ENCODE data around the gene PUS10.

Gene PUS10

DNA sequence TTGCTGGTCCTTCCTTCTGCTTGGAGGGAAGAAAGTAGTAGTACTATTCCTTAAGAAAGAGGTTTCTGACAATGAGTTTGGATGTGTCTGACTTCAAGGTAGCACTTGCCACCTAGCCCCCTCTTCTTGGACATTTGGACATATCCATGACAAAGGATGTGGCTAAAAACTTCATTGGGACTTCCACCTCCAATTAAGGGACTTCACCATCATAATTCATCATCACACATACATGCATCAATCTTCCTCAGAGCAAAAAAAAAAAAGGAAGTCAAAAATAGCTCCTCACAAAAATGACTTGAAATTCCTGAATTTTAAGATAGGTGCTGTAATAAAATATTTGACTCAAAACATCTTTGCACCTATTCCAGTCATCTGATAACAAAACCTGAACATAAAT lies 23.9 kb downstream of the PUS10 start:
- H3K4me2 ChIP-seq (ENCODE audit: insufficient read depth, low read length, poor library complexity, severe bottlenecking): no peak overlapping the region
- H3K23ac ChIP-seq (ENCODE audit: low read depth, low read length, poor library complexity): no peak overlapping the region
- no peak overlapping the region for H2BK12ac ChIP-seq (ENCODE audit: low read length)
- H3K4ac ChIP-seq (ENCODE audit: low read length): no peak overlapping the region
- no peak overlapping the region for H2BK120ac ChIP-seq (ENCODE audit: low read depth, low read length)
- H2AK5ac ChIP-seq (ENCODE audit: low read depth, low read length): no peak overlapping the region
- no peak overlapping the region for H3K18ac ChIP-seq (ENCODE audit: low read length)
- H3K27ac ChIP-seq (replicated peaks; ENCODE audit: low read length): no peak overlapping the region
- H3K36me3 ChIP-seq (replicated peaks in 1 of 2; ENCODE audit: control insufficient read depth in 2 of 2, insufficient read depth in 2 of 2, low read length in 2 of 2): no peaks in the 10 kb centered on the region
- DNase-seq (ENCODE audit: low spot score): no peak
- H3K79me1 ChIP-seq (ENCODE audit: low read depth, low read length): no peaks in the 10 kb centered on the region
- no peaks in the 10 kb centered on the region for H3K27me3 ChIP-seq (ENCODE audit: control insufficient read depth in 3 of 3, insufficient read depth in 3 of 3, low read depth in 1 of 3, low read length in 3 of 3)
- H3K4me1 ChIP-seq (ENCODE audit: control insufficient read depth in 2 of 2, insufficient read depth in 1 of 2, low read depth in 1 of 2, low read length in 2 of 2): no peaks in the 10 kb centered on the region
- H3K9ac ChIP-seq (ENCODE audit: low read depth, low read length, poor library complexity): no peak overlapping the region
- H3K4me3 ChIP-seq (ENCODE audit: low read length in 2 of 2): no peak overlapping the region
- no peak overlapping the region for H2BK15ac ChIP-seq (ENCODE audit: low read length)
- peaks cover 0 to 16% of the 10 kb centered on the region in 2 donors for H3K9me3 ChIP-seq (replicated peaks in 1 of 2; ENCODE audit: control insufficient read depth in 2 of 2, insufficient read depth in 1 of 2, low read depth in 1 of 2, low read length in 2 of 2)
- no peak overlapping the region for H4K8ac ChIP-seq (ENCODE audit: low read depth, low read length)
- H3K14ac ChIP-seq (ENCODE audit: low read length): no peak overlapping the region
- no peak overlapping the region for H4K91ac ChIP-seq (ENCODE audit: low read depth, low read length, poor library complexity)
- no peak overlapping the region for H2BK5ac ChIP-seq (ENCODE audit: low read length)
- H2AFZ ChIP-seq (ENCODE audit: low read length): no peak overlapping the region

DNA sequence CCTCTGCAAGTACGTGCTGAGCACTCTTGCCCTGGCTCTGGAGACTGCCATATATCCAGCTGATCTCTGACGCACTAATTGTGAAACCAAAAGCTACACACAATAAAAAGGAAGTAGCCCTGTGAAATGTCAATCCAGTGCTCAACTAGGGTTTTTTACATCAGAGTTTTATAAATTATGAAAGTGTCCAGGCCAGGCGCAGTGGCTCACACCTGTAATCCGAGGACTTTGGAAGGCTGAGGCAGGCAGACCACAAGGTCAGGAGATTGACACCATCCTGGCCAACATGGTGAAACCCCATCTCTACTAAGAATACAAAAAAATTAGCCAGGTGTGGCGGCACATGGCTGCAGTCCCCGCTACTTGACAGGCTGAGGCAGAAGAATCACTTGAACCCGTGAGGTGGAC lies 25.1 kb downstream of the PUS10 start:
- Histone ChIP-seq H4K8ac (ENCODE audit: low read depth, low read length) (no peak overlapping the region), H2BK120ac (ENCODE audit: low read depth, low read length) (no peak overlapping the region)

GRCh38 chr2:60991644-60992043 lies 26.4 kb downstream of the PUS10 start:
- Histone ChIP-seq H4K91ac (ENCODE audit: low read depth, low read length, poor library complexity) (no peak overlapping the region), H2BK5ac (ENCODE audit: low read length) (no peak overlapping the region), H3K9ac (ENCODE audit: low read depth, low read length, poor library complexity) (no peak overlapping the region), H3K18ac (ENCODE audit: low read length) (no peak overlapping the region), H2BK15ac (ENCODE audit: low read length) (no peak overlapping the region), H3K23ac (ENCODE audit: low read depth, low read length, poor library complexity) (no peak overlapping the region), H3K4me2 (ENCODE audit: insufficient read depth, low read length, poor library complexity, severe bottlenecking) (no peak overlapping the region), H2AFZ (ENCODE audit: low read length) (no peak overlapping the region), H3K14ac (ENCODE audit: low read length) (no peak overlapping the region), H4K8ac (ENCODE audit: low read depth, low read length) (no peak overlapping the region), H2BK12ac (ENCODE audit: low read length) (no peak overlapping the region), H3K4me3 (ENCODE audit: low read length in 2 of 2) (no peak overlapping the region), H3K27ac (replicated peaks; ENCODE audit: low read length) (no peak overlapping the region), H2BK120ac (ENCODE audit: low read depth, low read length) (no peak overlapping the region), H3K79me1 (ENCODE audit: low read depth, low read length) (no peaks in the 10 kb centered on the region), H3K4ac (ENCODE audit: low read length) (no peak overlapping the region), H3K27me3 (ENCODE audit: control insufficient read depth in 3 of 3, insufficient read depth in 3 of 3, low read depth in 1 of 3, low read length in 3 of 3) (no peaks in the 10 kb centered on the region), H3K4me1 (ENCODE audit: control insufficient read depth in 2 of 2, insufficient read depth in 1 of 2, low read depth in 1 of 2, low read length in 2 of 2) (no peaks in the 10 kb centered on the region), H3K36me3 (replicated peaks in 1 of 2; ENCODE audit: control insufficient read depth in 2 of 2, insufficient read depth in 2 of 2, low read length in 2 of 2) (no peaks in the 10 kb centered on the region), H3K9me3 (replicated peaks in 1 of 2; ENCODE audit: control insufficient read depth in 2 of 2, insufficient read depth in 1 of 2, low read depth in 1 of 2, low read length in 2 of 2) (peaks cover 0 to 16% of the 10 kb centered on the region in 2 donors), H2AK5ac (ENCODE audit: low read depth, low read length) (no peak overlapping the region)
- whole genome bisulfite sequencing, 2 donors (ENCODE audit: extremely low coverage in 2 of 2, insufficient read length in 2 of 2, insufficient replicate concordance in 1 of 2): no CpG with 5 or more reads among the region's 4 CpGs
- DNase-seq (ENCODE audit: low spot score): no peak

More for the DNA sequence above, 25.1 kb downstream of the PUS10 start:
- Histone ChIP-seq H3K79me1 (ENCODE audit: low read depth, low read length) (no peaks in the 10 kb centered on the region), H3K9ac (ENCODE audit: low read depth, low read length, poor library complexity) (no peak overlapping the region), H3K4ac (ENCODE audit: low read length) (no peak overlapping the region), H3K4me2 (ENCODE audit: insufficient read depth, low read length, poor library complexity, severe bottlenecking) (no peak overlapping the region), H3K27ac (replicated peaks; ENCODE audit: low read length) (no peak overlapping the region), H4K91ac (ENCODE audit: low read depth, low read length, poor library complexity) (no peak overlapping the region), H2BK12ac (ENCODE audit: low read length) (no peak overlapping the region), H3K18ac (ENCODE audit: low read length) (no peak overlapping the region), H3K23ac (ENCODE audit: low read depth, low read length, poor library complexity) (no peak overlapping the region), H2BK5ac (ENCODE audit: low read length) (no peak overlapping the region), H3K27me3 (ENCODE audit: control insufficient read depth in 3 of 3, insufficient read depth in 3 of 3, low read depth in 1 of 3, low read length in 3 of 3) (no peaks in the 10 kb centered on the region), H2AFZ (ENCODE audit: low read length) (no peak overlapping the region), H3K4me1 (ENCODE audit: control insufficient read depth in 2 of 2, insufficient read depth in 1 of 2, low read depth in 1 of 2, low read length in 2 of 2) (no peaks in the 10 kb centered on the region), H3K14ac (ENCODE audit: low read length) (no peak overlapping the region), H3K9me3 (replicated peaks in 1 of 2; ENCODE audit: control insufficient read depth in 2 of 2, insufficient read depth in 1 of 2, low read depth in 1 of 2, low read length in 2 of 2) (peaks cover 0 to 16% of the 10 kb centered on the region in 2 donors), H3K36me3 (replicated peaks in 1 of 2; ENCODE audit: control insufficient read depth in 2 of 2, insufficient read depth in 2 of 2, low read length in 2 of 2) (no peaks in the 10 kb centered on the region), H3K4me3 (ENCODE audit: low read length in 2 of 2) (no peak overlapping the region), H2BK15ac (ENCODE audit: low read length) (no peak overlapping the region), H2AK5ac (ENCODE audit: low read depth, low read length) (no peak overlapping the region)
- DNase-seq (ENCODE audit: low spot score): no peak
- WGBS, 2 donors (ENCODE audit: extremely low coverage in 2 of 2, insufficient read length in 2 of 2, insufficient replicate concordance in 1 of 2): no CpG with 5 or more reads among the region's 7 CpGs

GRCh38 chr2:60989259-60989658 lies 28.8 kb downstream of the PUS10 start:
- no peaks in the 10 kb centered on the region for H3K79me1 ChIP-seq (ENCODE audit: low read depth, low read length)
- H3K23ac ChIP-seq (ENCODE audit: low read depth, low read length, poor library complexity): no peak overlapping the region
- no peak overlapping the region for H4K91ac ChIP-seq (ENCODE audit: low read depth, low read length, poor library complexity)
- H3K27me3 ChIP-seq (ENCODE audit: control insufficient read depth in 3 of 3, insufficient read depth in 3 of 3, low read depth in 1 of 3, low read length in 3 of 3): no peaks in the 10 kb centered on the region
- H3K4me1 ChIP-seq (ENCODE audit: control insufficient read depth in 2 of 2, insufficient read depth in 1 of 2, low read depth in 1 of 2, low read length in 2 of 2): no peaks in the 10 kb centered on the region
- H2BK5ac ChIP-seq (ENCODE audit: low read length): no peak overlapping the region
- H3K14ac ChIP-seq (ENCODE audit: low read length): no peak overlapping the region
- H3K9ac ChIP-seq (ENCODE audit: low read depth, low read length, poor library complexity): no peak overlapping the region
- no CpG with 5 or more reads among the region's 2 CpGs for WGBS, 2 donors (ENCODE audit: extremely low coverage in 2 of 2, insufficient read length in 2 of 2, insufficient replicate concordance in 1 of 2)
- H3K18ac ChIP-seq (ENCODE audit: low read length): no peak overlapping the region
- no peak for DNase-seq (ENCODE audit: low spot score)
- no peak overlapping the region for H2BK12ac ChIP-seq (ENCODE audit: low read length)
- H3K4me2 ChIP-seq (ENCODE audit: insufficient read depth, low read length, poor library complexity, severe bottlenecking): no peak overlapping the region
- H3K4ac ChIP-seq (ENCODE audit: low read length): no peak overlapping the region
- no peak overlapping the region for H3K4me3 ChIP-seq (ENCODE audit: low read length in 2 of 2)
- no peak overlapping the region for H2BK120ac ChIP-seq (ENCODE audit: low read depth, low read length)
- H4K8ac ChIP-seq (ENCODE audit: low read depth, low read length): no peak overlapping the region
- H2BK15ac ChIP-seq (ENCODE audit: low read length): no peak overlapping the region
- peaks cover 0 to 16% of the 10 kb centered on the region in 2 donors for H3K9me3 ChIP-seq (replicated peaks in 1 of 2; ENCODE audit: control insufficient read depth in 2 of 2, insufficient read depth in 1 of 2, low read depth in 1 of 2, low read length in 2 of 2)
- H3K27ac ChIP-seq (replicated peaks; ENCODE audit: low read length): no peak overlapping the region
- H3K36me3 ChIP-seq (replicated peaks in 1 of 2; ENCODE audit: control insufficient read depth in 2 of 2, insufficient read depth in 2 of 2, low read length in 2 of 2): no peaks in the 10 kb centered on the region
- H2AFZ ChIP-seq (ENCODE audit: low read length): no peak overlapping the region
- H2AK5ac ChIP-seq (ENCODE audit: low read depth, low read length): no peak overlapping the region

Data from neuronal stem cell (in vitro differentiated cells).